Measurements from ENCODE around the gene IFNA8. TPM values are rescaled to one million over a fixed set of nuclear protein-coding genes. Genes with fewer than 3 reads are reported as not detected.

The IFNA8 gene
- total and polyA plus RNA-seq, 2 of the 8 experiments (the other 6 are each of a cell fraction or from before 2014, with no cell fraction given): not detected

- no peaks in the 10 kb centered on the region for H3K9me3 ChIP-seq (ENCODE audit: insufficient read depth in 2 of 2, low read depth in 1 of 2, low read length in 1 of 2)
- no peak overlapping the region for H3K56ac ChIP-seq (replicated peaks; ENCODE audit: insufficient read length, low read depth, low read length)
- H3K14ac ChIP-seq (ENCODE audit: insufficient read length): no peak overlapping the region
- no peak overlapping the region for H2BK12ac ChIP-seq (ENCODE audit: low read depth, low read length)
- no peak overlapping the region for H2BK15ac ChIP-seq (ENCODE audit: low read length)
- H3K27me3 ChIP-seq (replicated peaks in 1 of 4; ENCODE audit: control insufficient read depth in 3 of 4, extremely low read depth in 1 of 4, insufficient read depth in 3 of 4, low read length in 3 of 4): peaks cover 0 to 16% (median 13%) of the 10 kb centered on the region in 4 experiments; a peak in 5 of 7 replicates
- H2BK20ac ChIP-seq (ENCODE audit: low read length): no peak overlapping the region
- H3K36me3 ChIP-seq (ENCODE audit: control insufficient read depth in 2 of 4, insufficient read depth in 4 of 4, low read length in 3 of 4): no peaks in the 10 kb centered on the region
- peak overlapping the region; percentile 47 to 66 (median 64) for H3K4me3 ChIP-seq (ENCODE audit: extremely low read depth in 1 of 4, insufficient read depth in 2 of 4, low read depth in 3 of 4, low read length in 4 of 4)
- H4K5ac ChIP-seq (ENCODE audit: insufficient read length, low read depth, low read length): no peak overlapping the region
- no peak overlapping the region for H2BK5ac ChIP-seq (ENCODE audit: low read depth, low read length)
- H2BK120ac ChIP-seq (replicated peaks; ENCODE audit: low read depth, low read length): no peak overlapping the region
- H3K79me2 ChIP-seq (ENCODE audit: control insufficient read depth in 1 of 2, insufficient read depth in 2 of 2, low read length in 2 of 2): no peaks in the 10 kb centered on the region
- peak overlapping the region; percentile 99 for H2AFZ ChIP-seq (ENCODE audit: low read length)
- no peaks in the 10 kb centered on the region for H3K4me1 ChIP-seq (replicated peaks in 1 of 4; ENCODE audit: control insufficient read depth in 3 of 4, insufficient read depth in 4 of 4, low read length in 3 of 4)
- no peak overlapping the region for H3K18ac ChIP-seq (ENCODE audit: extremely low read depth, low read length)
- H2AK5ac ChIP-seq (ENCODE audit: low read depth, low read length): no peak overlapping the region
- H3K79me1 ChIP-seq (ENCODE audit: low read depth, low read length): no peaks in the 10 kb centered on the region
- H3K23me2 ChIP-seq (ENCODE audit: low read depth, low read length): no peaks in the 10 kb centered on the region
- H4K91ac ChIP-seq (replicated peaks; ENCODE audit: insufficient read length, low read length): no peak overlapping the region
- CTCF ChIA-PET (ENCODE audit: partially characterized antibody): interaction anchor here (0.6 to 2.3 kb wide), 16 partner anchors 11 to 1607 kb away, joined by 3 to 9 read pairs (median 4); no protein-coding TSS in a partner anchor
- H3K27ac ChIP-seq (ENCODE audit: low read depth, low read length): no peak overlapping the region
- H4K20me1 ChIP-seq (replicated peaks in 1 of 2; ENCODE audit: control insufficient read depth in 1 of 2, insufficient read depth in 2 of 2, low read length in 2 of 2): no peaks in the 10 kb centered on the region
- peak overlapping the region; percentile 81 for H4K8ac ChIP-seq (ENCODE audit: extremely low read depth, insufficient read depth, low read length)
- POLR2A ChIA-PET (ENCODE audit: partially characterized antibody): interaction anchor here (0.9 kb wide), 2 partner anchors 68 to 400 kb away, joined by 3 read pairs; partner anchors contain the start of gene MTAP
- H3K4ac ChIP-seq (replicated peaks; ENCODE audit: insufficient read length, low read depth, low read length): no peak overlapping the region
- H3K4me2 ChIP-seq (ENCODE audit: insufficient read depth in 1 of 2, low read depth in 2 of 2, low read length in 2 of 2): peak overlapping the region; percentile 82 to 95
- H3K23ac ChIP-seq (ENCODE audit: insufficient read length): no peak overlapping the region
- peak overlapping the region in 1 of 4 experiments; percentile 61; a peak in 2 of 7 replicates for H3K9ac ChIP-seq (replicated peaks in 1 of 4; ENCODE audit: extremely low read depth in 1 of 4, low read depth in 3 of 4, low read length in 3 of 4)
- WGBS, 2 experiments (ENCODE audit: extremely low coverage in 1 of 2, insufficient coverage in 1 of 2, insufficient read length in 1 of 2, insufficient replicate concordance in 2 of 2, low coverage in 1 of 2, low lambda C conversion rate in 2 of 2, missing lambda C conversion rate in 1 of 2): 3% methylated on average over 52 of the region's 53 CpGs; no CpG with 5 or more reads in 1 of the 2 experiments
- FAIRE-seq (no peak), DNase-seq (ENCODE audit: low read depth in 1 of 2, low spot score in 2 of 2) (peak in 1 of 2 experiments; percentile 82)
- TF ChIP-seq SUZ12 (IDR thresholded peaks at IDR 0.05; ENCODE audit: low read length) (peak; percentile 59), JUND (IDR thresholded peaks at IDR 0.05; ENCODE audit: low read length) (no peak), TEAD4 (IDR thresholded peaks at IDR 0.05; ENCODE audit: low read depth, low read length) (peak; percentile 71), TCF12 (IDR thresholded peaks at IDR 0.05; ENCODE audit: low read depth, low read length) (no peak), HDAC6 (IDR thresholded peaks at IDR 0.05; ENCODE audit: low read depth, low read length) (no peak), BRCA1 (IDR thresholded peaks at IDR 0.05; ENCODE audit: low read depth, low read length) (no peak)
- TF ChIP-seq, protein P1, sequence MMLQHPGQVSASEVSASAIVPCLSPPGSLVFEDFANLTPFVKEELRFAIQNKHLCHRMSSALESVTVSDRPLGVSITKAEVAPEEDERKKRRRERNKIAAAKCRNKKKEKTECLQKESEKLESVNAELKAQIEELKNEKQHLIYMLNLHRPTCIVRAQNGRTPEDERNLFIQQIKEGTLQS (IDR thresholded peaks at IDR 0.05; ENCODE audit: insufficient read depth, low read depth, low read length): no peak
- TF ChIP-seq, protein P2, sequence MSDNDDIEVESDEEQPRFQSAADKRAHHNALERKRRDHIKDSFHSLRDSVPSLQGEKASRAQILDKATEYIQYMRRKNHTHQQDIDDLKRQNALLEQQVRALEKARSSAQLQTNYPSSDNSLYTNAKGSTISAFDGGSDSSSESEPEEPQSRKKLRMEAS (IDR thresholded peaks at IDR 0.05): peak; percentile 64
Measured at GRCh38 chr9:21402386-21403251, 6.3 kb upstream of the IFNA8 start.

All from H1 (cell line).